HG03025 (cell line): ENCODE results near the gene DHRS11.

Experiments
- ATAC-seq: cut with Tn5 transposase; IDR thresholded peaks from one replicate; pipeline ENCODE4 v1.9.1; 2021; ENCODE audit warnings: mild to moderate bottlenecking, moderate library complexity; ENCODE audit not compliant: unreplicated experiment, low FRiP score

Gene DHRS11

DNA sequence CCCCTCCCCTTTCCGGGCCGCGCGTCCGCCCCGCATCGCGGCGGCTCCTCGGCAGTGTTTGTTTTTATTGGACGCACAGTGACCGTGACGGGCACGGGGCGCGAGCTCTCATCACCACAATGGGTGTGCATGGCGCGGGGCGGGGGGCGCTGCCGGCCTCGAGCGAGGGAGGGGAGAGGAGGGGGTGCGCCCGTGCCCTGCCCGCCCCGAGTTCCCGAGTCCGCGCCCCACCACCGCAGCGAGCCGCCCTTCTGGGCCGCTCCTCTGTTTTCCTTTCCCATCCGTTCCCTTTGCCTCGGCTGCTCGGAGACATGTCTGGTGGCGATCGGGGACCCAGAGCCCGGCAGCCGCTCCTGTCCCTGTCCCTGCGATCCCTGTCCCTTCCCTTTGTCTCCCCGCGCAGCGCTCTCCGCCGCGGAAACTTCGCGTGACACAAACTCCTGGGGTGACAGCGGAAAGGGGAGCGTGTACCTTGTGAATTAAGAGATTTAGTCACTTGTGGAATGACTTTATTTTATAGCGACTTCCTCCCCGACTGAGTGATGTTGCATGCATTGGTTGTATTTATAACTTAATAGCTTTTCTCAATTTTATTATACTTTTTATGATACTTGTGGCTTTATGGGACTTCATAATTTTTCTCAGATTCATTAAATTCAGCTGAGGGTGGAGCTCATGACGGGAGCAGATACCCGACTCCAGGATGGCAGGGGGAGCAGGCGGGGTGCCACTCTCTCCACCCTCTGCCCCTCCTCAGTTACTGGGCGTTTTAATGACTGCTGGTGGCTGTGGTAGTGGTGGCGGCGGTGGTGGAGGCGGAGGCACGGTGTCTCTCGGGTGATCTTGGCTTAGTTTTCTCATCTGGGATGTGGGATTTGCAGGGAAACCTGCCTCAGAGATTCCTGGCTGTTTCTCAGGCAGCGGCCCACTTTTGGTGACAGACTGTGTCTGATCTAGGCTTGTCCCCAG lies 50.5 kb downstream of the DHRS11 start:
- no peak for ATAC-seq

GRCh38 chr17:36643086-36643685 lies 51.5 kb downstream of the DHRS11 start:
- ATAC-seq = no peak

DNA sequence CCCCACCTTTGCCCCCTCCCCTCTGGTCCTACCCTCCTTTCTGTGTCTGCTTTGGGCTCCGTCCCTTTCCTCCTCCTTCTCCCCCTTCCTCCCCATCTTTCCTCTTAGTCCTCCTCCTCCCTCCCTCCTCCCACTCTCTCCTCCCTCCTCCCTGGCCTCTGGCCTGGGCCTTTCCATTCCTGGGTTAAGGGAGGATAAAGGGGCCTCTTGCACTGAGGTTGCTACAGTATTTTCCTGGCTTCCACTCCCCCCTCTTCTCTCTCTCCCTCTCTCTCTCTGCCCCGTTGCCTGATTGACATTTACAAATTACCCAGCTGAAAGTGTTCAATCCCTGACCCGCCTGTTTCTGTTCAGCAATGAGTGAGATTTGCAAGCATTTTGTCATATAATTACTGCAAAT lies 53.7 kb downstream of the DHRS11 start:
- ATAC-seq = no peak

GRCh38 chr17:36647636-36648035 lies 56.0 kb downstream of the DHRS11 start:
- ATAC-seq = no peak

GRCh38 chr17:36650096-36650775 lies 58.6 kb downstream of the DHRS11 start:
- ATAC-seq = no peak
